ENCODE results near the gene SCP2.

The SCP2 gene

GRCh38 chr1:53071915-53072314 is 144.8 kb downstream of the SCP2 start:
- Histone ChIP-seq H3K27ac (no peak overlapping the region), H3K4me3 (no peak overlapping the region)
- TF ChIP-seq, protein P1, sequence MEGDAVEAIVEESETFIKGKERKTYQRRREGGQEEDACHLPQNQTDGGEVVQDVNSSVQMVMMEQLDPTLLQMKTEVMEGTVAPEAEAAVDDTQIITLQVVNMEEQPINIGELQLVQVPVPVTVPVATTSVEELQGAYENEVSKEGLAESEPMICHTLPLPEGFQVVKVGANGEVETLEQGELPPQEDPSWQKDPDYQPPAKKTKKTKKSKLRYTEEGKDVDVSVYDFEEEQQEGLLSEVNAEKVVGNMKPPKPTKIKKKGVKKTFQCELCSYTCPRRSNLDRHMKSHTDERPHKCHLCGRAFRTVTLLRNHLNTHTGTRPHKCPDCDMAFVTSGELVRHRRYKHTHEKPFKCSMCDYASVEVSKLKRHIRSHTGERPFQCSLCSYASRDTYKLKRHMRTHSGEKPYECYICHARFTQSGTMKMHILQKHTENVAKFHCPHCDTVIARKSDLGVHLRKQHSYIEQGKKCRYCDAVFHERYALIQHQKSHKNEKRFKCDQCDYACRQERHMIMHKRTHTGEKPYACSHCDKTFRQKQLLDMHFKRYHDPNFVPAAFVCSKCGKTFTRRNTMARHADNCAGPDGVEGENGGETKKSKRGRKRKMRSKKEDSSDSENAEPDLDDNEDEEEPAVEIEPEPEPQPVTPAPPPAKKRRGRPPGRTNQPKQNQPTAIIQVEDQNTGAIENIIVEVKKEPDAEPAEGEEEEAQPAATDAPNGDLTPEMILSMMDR (IDR thresholded peaks at IDR 0.05) = no peak
- no peak for DNase-seq (ENCODE audit: low spot score)

DNA sequence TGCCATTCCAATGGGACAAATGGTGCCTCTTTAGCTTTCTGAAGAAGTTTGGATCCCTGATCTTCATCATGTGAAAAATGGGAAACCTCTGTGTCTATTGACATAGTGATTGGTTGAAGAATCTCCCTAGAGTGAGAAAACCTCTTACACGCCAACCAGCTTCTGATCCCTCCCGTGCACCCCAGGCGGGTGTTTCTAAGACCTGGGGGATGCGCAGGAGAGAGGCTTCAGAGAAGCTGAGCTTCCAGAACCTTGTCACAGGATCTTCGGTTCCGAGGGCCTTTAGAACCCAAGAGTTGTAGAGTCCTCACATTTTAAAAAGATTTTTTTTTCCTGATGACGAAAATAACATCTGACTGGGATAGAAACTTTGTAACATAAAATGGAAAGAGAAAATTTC is 146.2 kb downstream of the SCP2 start:
- TF ChIP-seq, protein P1 (IDR thresholded peaks at IDR 0.05) = no peak
- no peak overlapping the region for H3K4me3 ChIP-seq
- DNase-seq (ENCODE audit: low spot score) = no peak
- no peak overlapping the region for H3K27ac ChIP-seq

GRCh38 chr1:53073868-53074311 is 146.8 kb downstream of the SCP2 start:
- H3K27ac ChIP-seq = peak overlapping the region in 1 of 2 donors; percentile 64
- DNase-seq (ENCODE audit: low spot score) = peak; percentile 75
- no peak overlapping the region for H3K4me3 ChIP-seq
- TF ChIP-seq, protein P1 (IDR thresholded peaks at IDR 0.05) = no peak

DNA sequence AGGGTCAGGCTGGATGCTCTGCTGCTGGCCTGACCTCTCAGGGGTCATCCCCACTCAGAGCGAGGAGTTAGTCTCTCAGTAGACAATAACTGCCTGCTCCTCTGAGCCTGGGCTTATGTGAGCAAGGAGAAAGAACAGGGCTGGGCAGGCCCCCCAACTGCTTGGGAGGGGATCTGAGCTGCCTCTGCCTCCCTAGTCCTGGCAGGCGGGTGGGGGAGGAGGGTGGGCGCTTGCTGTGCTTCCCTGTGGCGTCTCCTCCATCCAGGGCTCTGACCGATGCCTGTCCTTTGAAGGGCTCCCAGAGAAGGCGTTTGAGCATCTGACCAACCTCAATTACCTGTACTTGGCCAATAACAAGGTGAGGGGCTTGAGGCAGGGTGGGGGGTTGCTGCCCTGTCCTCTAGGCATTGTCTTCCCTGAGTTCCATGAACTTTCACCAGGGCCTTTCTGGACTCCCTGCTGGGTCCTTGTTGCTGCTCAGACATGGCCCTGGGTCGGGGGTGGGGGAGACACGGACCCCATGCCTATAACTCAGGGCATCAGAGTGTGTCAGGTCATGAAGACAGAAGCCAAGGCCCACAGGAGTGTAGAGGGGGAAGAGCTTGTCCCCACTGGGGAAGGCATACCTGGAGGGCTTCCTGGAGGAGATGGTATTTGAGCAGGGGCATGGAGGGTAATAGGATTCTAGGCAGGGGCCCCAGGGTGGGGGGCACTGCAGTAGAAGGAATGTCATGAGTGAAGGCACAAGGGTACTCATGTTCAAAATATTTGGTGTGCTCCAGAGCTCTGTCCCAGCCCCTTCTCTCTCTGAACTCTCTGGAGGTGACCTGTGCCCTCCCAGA is 147.5 kb downstream of the SCP2 start:
- H3K27ac ChIP-seq = peak overlapping the region in 1 of 2 donors; percentile 64
- TF ChIP-seq, protein P1 (IDR thresholded peaks at IDR 0.05) = no peak
- H3K4me3 ChIP-seq = no peak overlapping the region
- peak; percentile 62 for DNase-seq (ENCODE audit: low spot score)

DNA sequence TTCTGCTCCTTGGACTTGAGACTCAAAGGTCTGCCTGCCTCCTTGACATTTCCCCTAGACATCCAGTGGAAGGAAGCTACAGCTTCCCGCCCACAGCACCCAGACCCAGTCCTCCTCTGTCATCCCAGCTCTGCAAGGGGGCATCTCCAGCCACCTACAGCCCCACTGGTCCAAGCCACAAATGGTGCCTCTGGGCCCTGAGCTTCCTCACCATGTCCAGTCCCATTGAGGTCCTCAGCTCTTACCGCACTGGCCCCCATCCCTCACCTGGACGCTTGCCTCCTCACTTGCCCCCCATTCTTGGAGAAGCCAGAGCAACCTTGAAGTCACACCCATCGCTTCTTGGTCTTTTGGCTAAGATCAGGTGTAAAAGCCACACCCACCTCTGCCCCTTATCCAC is 148.1 kb downstream of the SCP2 start:
- TF ChIP-seq, protein P1 (IDR thresholded peaks at IDR 0.05) = no peak
- Histone ChIP-seq H3K4me3 (no peak overlapping the region), H3K27ac (peak overlapping the region in 1 of 2 donors; percentile 64)
- DNase-seq (ENCODE audit: low spot score) = peak; percentile 69

GRCh38 chr1:53075761-53076163 is 148.7 kb downstream of the SCP2 start:
- Histone ChIP-seq H3K27ac (peak overlapping the region in 1 of 2 donors; percentile 11), H3K4me3 (no peak overlapping the region)
- TF ChIP-seq, protein P1 (IDR thresholded peaks at IDR 0.05) = no peak
- peak; percentile 66 for DNase-seq (ENCODE audit: low spot score)

DNA sequence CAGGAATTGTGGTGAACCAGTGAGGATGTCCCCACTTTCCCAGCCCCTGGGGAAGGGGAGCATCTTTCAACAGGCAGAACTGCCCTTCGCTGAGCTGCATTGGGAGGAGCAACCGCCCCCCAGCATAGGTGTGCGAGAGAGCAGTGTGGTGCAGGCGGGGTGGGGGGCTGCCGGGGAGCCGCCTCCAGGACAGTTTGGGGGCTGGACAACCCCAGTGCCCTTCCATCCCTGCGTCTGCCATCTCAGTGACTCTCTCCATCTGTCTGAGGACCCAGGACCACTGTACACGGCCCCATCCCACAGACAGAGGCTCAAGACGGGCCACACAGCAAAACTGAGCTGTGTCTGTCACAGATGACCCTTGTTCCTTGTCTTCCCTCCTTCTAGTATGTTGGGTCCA is 149.1 kb downstream of the SCP2 start:
- Histone ChIP-seq H3K4me3 (no peak overlapping the region), H3K27ac (no peak overlapping the region)
- DNase-seq (ENCODE audit: low spot score) = no peak
- TF ChIP-seq, protein P1 (IDR thresholded peaks at IDR 0.05) = no peak
